ENCODE measurements around the gene TM9SF4.
A peak's percentile ranks its signal among the peaks of the same experiment; 100 is the strongest.

The TM9SF4 gene

GRCh38 chr20:32205843-32206759 lies 96.6 kb downstream of the TM9SF4 start:
- DNase-seq (ENCODE audit: low read depth in 1 of 2, low spot score in 1 of 2): no peak

- no peak for DNase-seq (ENCODE audit: low read depth in 1 of 2, low spot score in 1 of 2)
Observed at GRCh38 chr20:32206760-32207625, 97.5 kb downstream of the TM9SF4 start.

- peak; percentile 72 to 86 for DNase-seq (ENCODE audit: low read depth in 1 of 2, low spot score in 1 of 2)
Observed at GRCh38 chr20:32207626-32208498, 98.3 kb downstream of the TM9SF4 start, which contains the start of the genes PLAGL2 and POFUT1. Gene PLAGL2, minus strand, starts transcription at chr20:32207743. Its CDS starts 5,565 bp downstream, at chr20:32202178. Gene POFUT1, plus strand, starts transcription at chr20:32207880. Its CDS starts 62 bp downstream, at chr20:32207942.

GRCh38 chr20:32208499-32209154 lies 99.1 kb downstream of the TM9SF4 start:
- DNase-seq (ENCODE audit: low read depth in 1 of 2, low spot score in 1 of 2): no peak

- DNase-seq (ENCODE audit: low read depth in 1 of 2, low spot score in 1 of 2): no peak
Observed at GRCh38 chr20:32209850-32210605, 100.5 kb downstream of the TM9SF4 start.

- no peak for DNase-seq (ENCODE audit: low read depth in 1 of 2, low spot score in 1 of 2)
Observed at GRCh38 chr20:32213870-32214269, 104.4 kb downstream of the TM9SF4 start.

- DNase-seq (ENCODE audit: low read depth in 1 of 2, low spot score in 1 of 2): no peak
Observed at GRCh38 chr20:32215147-32215546, 105.6 kb downstream of the TM9SF4 start.

GRCh38 chr20:32215729-32216128 lies 106.2 kb downstream of the TM9SF4 start:
- no peak for DNase-seq (ENCODE audit: low read depth in 1 of 2, low spot score in 1 of 2)

GRCh38 chr20:32216179-32217142 lies 106.9 kb downstream of the TM9SF4 start:
- no peak for DNase-seq (ENCODE audit: low read depth in 1 of 2, low spot score in 1 of 2)
